ENCODE data around the gene GRB7. TPM values are rescaled to one million over a fixed set of nuclear protein-coding genes. Genes with fewer than 3 reads are reported as not detected.

GRB7 gene
- total and polyA plus RNA-seq, 10 of the 15 experiments (the other 5 are each of a cell fraction or from before 2014, with no cell fraction given) = 0.05 to 0.34 (median 0.19) TPM; not detected in 4

- TF ChIP-seq, protein P1, sequence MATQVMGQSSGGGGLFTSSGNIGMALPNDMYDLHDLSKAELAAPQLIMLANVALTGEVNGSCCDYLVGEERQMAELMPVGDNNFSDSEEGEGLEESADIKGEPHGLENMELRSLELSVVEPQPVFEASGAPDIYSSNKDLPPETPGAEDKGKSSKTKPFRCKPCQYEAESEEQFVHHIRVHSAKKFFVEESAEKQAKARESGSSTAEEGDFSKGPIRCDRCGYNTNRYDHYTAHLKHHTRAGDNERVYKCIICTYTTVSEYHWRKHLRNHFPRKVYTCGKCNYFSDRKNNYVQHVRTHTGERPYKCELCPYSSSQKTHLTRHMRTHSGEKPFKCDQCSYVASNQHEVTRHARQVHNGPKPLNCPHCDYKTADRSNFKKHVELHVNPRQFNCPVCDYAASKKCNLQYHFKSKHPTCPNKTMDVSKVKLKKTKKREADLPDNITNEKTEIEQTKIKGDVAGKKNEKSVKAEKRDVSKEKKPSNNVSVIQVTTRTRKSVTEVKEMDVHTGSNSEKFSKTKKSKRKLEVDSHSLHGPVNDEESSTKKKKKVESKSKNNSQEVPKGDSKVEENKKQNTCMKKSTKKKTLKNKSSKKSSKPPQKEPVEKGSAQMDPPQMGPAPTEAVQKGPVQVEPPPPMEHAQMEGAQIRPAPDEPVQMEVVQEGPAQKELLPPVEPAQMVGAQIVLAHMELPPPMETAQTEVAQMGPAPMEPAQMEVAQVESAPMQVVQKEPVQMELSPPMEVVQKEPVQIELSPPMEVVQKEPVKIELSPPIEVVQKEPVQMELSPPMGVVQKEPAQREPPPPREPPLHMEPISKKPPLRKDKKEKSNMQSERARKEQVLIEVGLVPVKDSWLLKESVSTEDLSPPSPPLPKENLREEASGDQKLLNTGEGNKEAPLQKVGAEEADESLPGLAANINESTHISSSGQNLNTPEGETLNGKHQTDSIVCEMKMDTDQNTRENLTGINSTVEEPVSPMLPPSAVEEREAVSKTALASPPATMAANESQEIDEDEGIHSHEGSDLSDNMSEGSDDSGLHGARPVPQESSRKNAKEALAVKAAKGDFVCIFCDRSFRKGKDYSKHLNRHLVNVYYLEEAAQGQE (IDR thresholded peaks at IDR 0.05; ENCODE audit: low read depth, low read length) = no peak
- TF ChIP-seq NRF1 (conservative IDR thresholded peaks at IDR 0.05; ENCODE audit: low read depth, low read length) (no peak), PKNOX1 (IDR thresholded peaks at IDR 0.05) (peak; percentile 57; the same call in 1 of the 2 replicates), POLR2AphosphoS2 (IDR thresholded peaks at IDR 0.05; ENCODE audit: low read depth, low read length) (0 out of 2 replicates have a peak, but pooled peaks have one; percentile 19), IRF4 (IDR thresholded peaks at IDR 0.05; ENCODE audit: low read depth, low read length) (no peak), GATAD2B (conservative IDR thresholded peaks at IDR 0.05; ENCODE audit: low read depth) (no peak), HCFC1 (IDR thresholded peaks at IDR 0.05; ENCODE audit: low read length) (0 out of 2 replicates have a peak, but pooled peaks have one; percentile 4), SREBF2 (IDR thresholded peaks at IDR 0.05; ENCODE audit: low read length) (no peak), ZNF622 (IDR thresholded peaks at IDR 0.05) (no peak), MTA3 (IDR thresholded peaks at IDR 0.05; ENCODE audit: borderline replicate concordance, low read length) (no peak; the same call in 1 of the 2 replicates), SRF (IDR thresholded peaks at IDR 0.05; ENCODE audit: low read depth in 2 of 2, low read length in 2 of 2) (no peak), YBX1 (IDR thresholded peaks at IDR 0.05) (no peak)
- TF ChIP-seq, protein P2, sequence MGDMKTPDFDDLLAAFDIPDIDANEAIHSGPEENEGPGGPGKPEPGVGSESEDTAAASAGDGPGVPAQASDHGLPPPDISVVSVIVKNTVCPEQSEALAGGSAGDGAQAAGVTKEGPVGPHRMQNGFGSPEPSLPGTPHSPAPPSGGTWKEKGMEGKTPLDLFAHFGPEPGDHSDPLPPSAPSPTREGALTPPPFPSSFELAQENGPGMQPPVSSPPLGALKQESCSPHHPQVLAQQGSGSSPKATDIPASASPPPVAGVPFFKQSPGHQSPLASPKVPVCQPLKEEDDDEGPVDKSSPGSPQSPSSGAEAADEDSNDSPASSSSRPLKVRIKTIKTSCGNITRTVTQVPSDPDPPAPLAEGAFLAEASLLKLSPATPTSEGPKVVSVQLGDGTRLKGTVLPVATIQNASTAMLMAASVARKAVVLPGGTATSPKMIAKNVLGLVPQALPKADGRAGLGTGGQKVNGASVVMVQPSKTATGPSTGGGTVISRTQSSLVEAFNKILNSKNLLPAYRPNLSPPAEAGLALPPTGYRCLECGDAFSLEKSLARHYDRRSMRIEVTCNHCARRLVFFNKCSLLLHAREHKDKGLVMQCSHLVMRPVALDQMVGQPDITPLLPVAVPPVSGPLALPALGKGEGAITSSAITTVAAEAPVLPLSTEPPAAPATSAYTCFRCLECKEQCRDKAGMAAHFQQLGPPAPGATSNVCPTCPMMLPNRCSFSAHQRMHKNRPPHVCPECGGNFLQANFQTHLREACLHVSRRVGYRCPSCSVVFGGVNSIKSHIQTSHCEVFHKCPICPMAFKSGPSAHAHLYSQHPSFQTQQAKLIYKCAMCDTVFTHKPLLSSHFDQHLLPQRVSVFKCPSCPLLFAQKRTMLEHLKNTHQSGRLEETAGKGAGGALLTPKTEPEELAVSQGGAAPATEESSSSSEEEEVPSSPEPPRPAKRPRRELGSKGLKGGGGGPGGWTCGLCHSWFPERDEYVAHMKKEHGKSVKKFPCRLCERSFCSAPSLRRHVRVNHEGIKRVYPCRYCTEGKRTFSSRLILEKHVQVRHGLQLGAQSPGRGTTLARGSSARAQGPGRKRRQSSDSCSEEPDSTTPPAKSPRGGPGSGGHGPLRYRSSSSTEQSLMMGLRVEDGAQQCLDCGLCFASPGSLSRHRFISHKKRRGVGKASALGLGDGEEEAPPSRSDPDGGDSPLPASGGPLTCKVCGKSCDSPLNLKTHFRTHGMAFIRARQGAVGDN (IDR thresholded peaks at IDR 0.05) = no peak
- TF ChIP-seq, protein P3, sequence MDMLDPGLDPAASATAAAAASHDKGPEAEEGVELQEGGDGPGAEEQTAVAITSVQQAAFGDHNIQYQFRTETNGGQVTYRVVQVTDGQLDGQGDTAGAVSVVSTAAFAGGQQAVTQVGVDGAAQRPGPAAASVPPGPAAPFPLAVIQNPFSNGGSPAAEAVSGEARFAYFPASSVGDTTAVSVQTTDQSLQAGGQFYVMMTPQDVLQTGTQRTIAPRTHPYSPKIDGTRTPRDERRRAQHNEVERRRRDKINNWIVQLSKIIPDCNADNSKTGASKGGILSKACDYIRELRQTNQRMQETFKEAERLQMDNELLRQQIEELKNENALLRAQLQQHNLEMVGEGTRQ (IDR thresholded peaks at IDR 0.05; ENCODE audit: borderline replicate concordance, low read depth, low read length) = no peak
- TF ChIP-seq, protein P4, sequence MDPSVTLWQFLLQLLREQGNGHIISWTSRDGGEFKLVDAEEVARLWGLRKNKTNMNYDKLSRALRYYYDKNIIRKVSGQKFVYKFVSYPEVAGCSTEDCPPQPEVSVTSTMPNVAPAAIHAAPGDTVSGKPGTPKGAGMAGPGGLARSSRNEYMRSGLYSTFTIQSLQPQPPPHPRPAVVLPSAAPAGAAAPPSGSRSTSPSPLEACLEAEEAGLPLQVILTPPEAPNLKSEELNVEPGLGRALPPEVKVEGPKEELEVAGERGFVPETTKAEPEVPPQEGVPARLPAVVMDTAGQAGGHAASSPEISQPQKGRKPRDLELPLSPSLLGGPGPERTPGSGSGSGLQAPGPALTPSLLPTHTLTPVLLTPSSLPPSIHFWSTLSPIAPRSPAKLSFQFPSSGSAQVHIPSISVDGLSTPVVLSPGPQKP (IDR thresholded peaks at IDR 0.05; ENCODE audit: low read depth, low read length) = 0 out of 2 replicates have a peak, but pooled peaks have one; percentile 27
- TF ChIP-seq, protein P5, sequence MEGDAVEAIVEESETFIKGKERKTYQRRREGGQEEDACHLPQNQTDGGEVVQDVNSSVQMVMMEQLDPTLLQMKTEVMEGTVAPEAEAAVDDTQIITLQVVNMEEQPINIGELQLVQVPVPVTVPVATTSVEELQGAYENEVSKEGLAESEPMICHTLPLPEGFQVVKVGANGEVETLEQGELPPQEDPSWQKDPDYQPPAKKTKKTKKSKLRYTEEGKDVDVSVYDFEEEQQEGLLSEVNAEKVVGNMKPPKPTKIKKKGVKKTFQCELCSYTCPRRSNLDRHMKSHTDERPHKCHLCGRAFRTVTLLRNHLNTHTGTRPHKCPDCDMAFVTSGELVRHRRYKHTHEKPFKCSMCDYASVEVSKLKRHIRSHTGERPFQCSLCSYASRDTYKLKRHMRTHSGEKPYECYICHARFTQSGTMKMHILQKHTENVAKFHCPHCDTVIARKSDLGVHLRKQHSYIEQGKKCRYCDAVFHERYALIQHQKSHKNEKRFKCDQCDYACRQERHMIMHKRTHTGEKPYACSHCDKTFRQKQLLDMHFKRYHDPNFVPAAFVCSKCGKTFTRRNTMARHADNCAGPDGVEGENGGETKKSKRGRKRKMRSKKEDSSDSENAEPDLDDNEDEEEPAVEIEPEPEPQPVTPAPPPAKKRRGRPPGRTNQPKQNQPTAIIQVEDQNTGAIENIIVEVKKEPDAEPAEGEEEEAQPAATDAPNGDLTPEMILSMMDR (IDR thresholded peaks at IDR 0.05 in 2 of 3, conservative IDR thresholded peaks at IDR 0.05 in 1 of 3; ENCODE audit: control insufficient read depth in 2 of 3, extremely low read depth in 1 of 3, insufficient read depth in 1 of 3, low read depth in 3 of 3, low read length in 3 of 3) = 0 out of 6 replicates have a peak, but pooled peaks of 1 of the 3 experiments have one; percentile 4
Observed at GRCh38 chr17:39756380-39757079, 18.8 kb downstream of the GRB7 start (continued).
